GM21825 (cell line): ENCODE results near the gene UBE2G2.

Experiments
- ATAC-seq: cut with Tn5 transposase; IDR thresholded peaks from one replicate; pipeline ENCODE4 v1.9.1; 2021; ENCODE audit warnings: mild to moderate bottlenecking, moderate library complexity; ENCODE audit not compliant: unreplicated experiment

The UBE2G2 gene

GRCh38 chr21:44752671-44753235 is 48.9 kb downstream of the UBE2G2 start:
- no peak for ATAC-seq

DNA sequence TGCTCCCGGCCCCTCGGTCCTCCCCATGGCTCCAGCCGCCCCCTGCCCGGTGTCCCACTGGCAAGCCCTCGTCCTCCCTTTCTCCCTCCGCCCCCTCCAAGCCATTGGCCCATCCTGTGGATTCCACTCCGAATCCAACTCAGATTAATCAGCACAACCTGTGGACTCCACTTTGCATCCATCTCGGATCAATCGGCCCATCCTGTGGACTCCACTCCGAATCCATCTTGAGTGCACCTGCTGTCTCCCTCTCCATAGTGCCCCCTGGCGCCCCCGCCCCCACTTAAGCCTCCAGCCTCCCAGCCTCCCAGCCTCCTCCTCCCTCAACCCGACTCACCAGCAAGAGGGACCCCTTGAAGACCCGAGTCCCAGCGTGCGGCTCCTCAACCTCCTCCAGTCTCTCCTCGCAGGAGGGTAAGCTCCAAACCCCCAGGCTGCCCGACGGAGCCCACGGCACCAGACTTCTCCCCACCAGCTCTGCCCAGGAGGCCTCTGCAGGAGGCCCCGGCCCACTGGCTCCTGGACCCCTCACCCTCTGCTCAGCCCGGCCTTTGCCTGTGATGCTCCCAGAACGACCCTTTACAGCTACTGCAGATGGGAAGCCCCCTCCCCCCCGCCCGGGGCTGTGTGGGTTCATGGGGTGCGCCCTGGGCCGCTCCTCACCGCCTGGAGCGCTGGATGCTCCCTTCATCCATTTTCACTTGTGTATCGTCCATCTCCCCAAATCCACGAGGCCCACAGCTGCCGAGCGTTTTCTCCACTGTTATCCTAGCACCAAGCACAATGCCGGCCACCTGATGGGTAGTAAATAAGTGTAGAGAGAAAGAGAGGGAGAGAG is 49.6 kb downstream of the UBE2G2 start:
- no peak for ATAC-seq

DNA sequence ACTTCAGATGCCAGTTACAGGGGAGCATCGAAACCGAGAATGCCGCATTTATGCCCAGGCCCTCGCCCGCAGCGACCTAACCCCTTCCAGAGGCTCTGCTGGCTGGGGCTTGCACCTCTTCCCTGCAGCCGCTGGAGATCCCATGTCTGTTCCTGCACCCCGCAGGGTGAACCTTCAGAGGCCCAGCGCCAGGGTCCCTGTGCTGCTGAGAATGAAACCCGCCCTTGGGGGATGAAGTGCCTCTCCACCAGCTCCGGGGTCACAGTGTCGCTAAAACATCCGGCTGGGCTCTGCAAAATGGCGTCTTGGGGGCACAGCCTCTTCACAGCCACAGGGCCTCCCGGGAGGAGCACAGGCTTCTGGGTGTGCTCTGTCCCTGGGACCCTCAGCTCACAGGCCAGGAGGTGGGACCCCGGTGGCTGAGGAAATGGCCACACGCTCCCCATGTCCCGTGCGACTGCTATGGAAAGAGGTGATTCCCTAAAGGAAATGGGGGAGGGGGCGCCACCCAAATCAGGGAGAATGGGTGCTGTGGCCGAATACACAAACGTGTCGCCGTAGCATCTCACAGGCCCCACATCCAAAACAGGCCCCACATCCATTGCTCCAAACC is 50.3 kb downstream of the UBE2G2 start:
- ATAC-seq, result no peak

DNA sequence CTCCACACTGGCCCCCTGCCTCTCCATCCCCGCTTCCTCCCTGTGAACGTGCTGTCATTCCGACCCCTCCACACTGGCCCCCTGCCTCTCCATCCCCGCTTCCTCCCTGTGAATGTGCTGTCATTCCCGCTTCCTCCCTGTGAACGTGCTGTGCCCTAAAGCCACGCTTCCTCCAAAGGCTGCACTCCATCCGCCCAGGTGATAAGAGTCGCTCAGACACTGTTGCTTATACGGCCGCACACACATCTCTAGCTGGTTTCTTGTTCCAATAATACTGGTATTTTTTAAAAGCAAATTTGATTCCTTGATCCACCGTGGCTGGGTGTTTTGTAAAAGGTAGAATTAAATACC is 51.0 kb downstream of the UBE2G2 start:
- no peak for ATAC-seq

DNA sequence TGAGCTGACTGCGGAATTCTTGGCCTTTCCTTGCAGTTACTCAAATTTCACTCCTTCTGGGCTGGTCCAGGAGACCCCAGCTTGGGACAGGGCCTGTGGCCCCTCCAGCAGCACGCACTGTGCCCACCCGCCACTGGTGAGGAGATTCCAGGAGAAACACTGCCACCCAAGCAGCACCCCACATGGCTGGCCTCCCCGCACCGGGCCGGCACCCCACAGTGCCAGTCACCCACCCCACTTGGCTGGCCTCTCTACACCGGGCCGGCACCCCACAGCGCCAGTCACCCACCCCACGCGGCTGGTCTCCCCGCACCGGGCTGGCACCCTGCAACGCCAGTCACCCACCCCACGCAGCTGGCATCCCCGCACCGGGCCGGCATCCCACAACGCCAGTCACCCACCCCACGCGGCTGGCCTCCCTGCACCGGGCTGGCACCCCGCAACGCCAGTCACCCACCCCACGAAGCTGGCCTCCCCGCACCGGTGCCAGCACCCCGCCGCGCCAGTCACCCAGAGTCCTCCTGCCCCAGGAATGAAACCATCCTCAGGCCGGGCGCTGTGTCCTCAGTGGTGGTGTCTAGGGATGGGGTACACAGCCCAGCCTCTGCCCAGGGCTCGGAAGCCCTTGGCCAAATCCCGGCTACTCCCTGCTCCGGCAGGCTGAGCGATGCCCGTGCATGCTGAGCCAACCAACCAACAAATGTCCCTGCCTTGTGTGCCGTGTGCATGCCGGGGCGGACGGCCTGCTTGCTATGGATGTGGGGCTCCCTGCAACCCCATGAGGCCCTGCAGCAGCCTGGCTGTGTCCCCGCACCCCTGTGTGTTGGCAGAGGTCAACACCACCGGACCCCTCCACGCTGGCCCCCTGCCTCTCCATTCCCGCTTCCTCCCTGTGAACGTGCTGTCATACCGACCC is 51.6 kb downstream of the UBE2G2 start:
- ATAC-seq, result no peak

GRCh38 chr21:44749116-44749758 is 52.4 kb downstream of the UBE2G2 start:
- ATAC-seq, result no peak

DNA sequence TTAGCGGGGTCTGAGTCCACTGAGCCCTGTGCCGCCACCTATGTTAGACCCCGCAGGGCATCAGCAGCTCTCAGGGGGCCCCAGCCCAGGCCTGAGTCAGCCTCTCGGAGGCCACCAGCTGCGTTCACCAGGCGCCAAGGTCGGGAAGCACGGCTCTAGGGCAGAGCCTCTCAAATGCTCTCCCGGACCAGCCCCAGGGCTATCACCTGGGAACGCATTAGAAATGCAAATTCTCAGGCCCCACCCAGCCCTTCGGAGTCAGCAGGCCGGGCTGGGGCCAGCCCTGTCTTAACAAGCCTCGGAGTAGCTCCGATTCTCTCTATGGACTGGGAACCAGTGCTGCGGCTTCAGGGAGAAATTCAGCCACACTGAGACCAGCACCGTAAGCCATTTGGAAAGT is 53.0 kb downstream of the UBE2G2 start:
- no peak for ATAC-seq

GRCh38 chr21:44742418-44743153 is 59.0 kb downstream of the UBE2G2 start:
- no peak for ATAC-seq

- ATAC-seq, result no peak
Observed at GRCh38 chr21:44741921-44742320, 59.7 kb downstream of the UBE2G2 start.

DNA sequence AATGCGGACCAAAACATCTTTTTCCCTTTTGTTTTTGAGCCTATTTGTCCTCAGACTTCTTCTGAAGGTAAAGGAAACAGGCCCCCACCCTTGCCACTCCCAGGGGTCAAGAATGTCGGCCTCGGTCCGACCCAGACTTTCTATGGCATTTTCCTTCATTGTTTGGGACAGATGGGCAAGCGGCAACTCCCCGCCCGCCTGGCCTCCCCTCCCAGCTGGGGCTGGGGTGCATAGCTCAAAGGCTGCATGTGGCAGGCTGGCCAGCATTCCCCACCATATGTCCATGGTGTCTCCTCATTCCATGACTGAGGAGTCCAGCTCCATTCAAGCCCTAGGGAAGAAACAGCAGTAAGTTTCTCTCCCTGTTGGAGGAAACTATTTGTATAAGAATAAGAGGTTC is 60.9 kb downstream of the UBE2G2 start:
- no peak for ATAC-seq

GRCh38 chr21:44739316-44739715 is 62.3 kb downstream of the UBE2G2 start:
- no peak for ATAC-seq

DNA sequence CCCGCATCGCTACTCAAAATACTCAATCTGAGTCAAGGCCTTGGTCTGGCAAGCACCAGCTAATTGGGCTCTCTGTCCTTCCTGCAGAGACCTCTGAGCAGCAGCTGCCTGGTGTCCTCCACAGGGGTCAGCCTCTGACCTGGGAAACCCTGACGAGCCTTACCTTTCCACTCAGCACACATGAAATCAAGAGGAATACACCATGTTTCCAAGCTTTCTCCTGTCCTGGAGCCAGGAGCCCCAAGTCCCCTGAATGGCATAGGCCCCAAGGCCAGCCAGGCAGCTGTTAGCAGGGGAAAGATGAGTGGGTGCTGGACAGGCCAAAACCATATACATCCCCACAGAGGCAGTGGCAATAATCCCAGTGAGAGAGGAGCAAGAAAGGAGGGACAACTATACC is 63.0 kb downstream of the UBE2G2 start:
- ATAC-seq, result no peak

GRCh38 chr21:44737706-44738354 is 63.8 kb downstream of the UBE2G2 start:
- ATAC-seq, result no peak

DNA sequence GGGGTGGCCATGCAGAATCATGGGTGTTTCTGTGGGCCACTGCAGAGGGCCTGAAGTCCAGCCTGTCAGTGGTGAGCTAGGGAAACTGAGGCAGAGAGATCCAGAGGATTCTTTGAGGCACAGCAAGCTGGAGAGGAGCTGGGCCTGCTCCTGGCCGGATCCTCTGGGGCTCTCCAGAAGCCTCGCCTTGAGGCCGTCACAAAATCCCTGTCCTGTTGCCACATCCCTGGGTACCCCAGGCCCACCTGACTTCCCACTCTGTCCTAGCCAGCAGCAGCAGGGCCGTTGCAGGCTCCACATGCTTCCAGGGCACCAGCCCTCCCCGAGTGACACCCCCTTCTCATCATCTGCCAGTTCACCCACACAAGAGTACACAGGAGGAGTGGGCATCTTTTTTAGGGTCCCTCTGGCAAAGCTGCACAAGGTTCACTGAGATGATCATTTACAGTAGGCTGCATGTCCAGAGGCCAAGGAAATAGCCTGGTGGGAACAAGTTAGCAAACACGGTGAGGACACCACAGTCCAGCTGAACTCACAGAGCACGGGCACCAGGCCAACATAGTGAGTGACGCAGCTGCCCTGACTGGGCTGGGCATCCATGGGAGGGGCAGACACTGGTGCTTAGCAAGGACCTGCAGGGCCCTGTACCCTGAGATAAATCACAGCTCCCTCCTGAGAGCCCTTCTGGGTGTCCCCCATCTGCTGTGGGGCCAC is 65.2 kb downstream of the UBE2G2 start:
- no peak for ATAC-seq

DNA sequence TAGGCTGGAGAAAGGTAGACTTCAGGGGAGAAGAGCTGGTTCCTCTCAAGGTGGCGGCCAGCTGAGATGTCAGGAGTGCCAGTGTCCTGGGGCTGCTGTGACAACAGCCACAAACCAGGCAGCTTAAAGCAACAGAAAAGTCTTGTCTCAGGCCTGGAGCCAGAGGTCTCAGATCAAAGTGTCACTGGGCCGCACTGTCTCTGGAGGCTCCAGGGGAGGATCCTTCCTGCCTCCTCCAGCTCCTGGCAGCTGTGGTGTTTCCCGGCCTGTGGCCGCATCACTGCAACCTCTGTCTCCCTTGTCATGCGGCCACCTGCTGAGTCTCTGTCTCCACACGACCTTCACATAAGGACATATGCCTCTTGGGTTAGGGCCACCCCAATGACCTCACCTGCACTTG is 65.8 kb downstream of the UBE2G2 start:
- no peak for ATAC-seq

GRCh38 chr21:44734841-44735240 is 66.8 kb downstream of the UBE2G2 start:
- no peak for ATAC-seq

GRCh38 chr21:44734026-44734745 is 67.4 kb downstream of the UBE2G2 start:
- ATAC-seq, result no peak

DNA sequence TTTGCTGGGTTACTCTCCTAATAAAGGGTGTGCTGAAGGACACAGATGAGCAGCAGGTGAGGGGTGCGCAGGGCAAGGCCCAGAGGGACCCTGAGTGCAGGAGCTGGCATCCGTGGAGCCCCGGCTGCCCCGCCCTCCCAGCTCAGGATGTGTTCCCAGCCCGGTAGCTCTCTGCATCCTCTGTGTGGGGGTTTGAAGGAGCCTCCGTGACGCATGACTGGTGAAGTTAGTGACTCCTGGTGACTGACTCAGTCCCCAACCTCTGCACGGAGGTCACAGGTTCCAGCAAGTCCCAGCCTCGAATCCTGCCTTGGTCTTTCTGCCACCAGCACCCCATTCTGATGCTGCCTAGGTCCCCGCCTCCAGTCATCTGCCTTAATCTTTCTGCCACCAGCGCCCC is 68.7 kb downstream of the UBE2G2 start:
- ATAC-seq, result no peak
